ENCODE results near the gene AP1S3.
"Not testable (repeated sequence)": the region's sequence is repeated elsewhere in the genome, so short reads cannot be mapped to it uniquely, and the experiment has no call there.

AP1S3 gene

GRCh38 chr2:223762853-223763252 is 74.5 kb downstream of the AP1S3 start:
- no peak for ATAC-seq (replicated peaks; ENCODE audit: extremely low read depth, poor library complexity, severe bottlenecking)
- Mint-ChIP-seq H3K4me3 (no peak overlapping the region), H3K27ac (ENCODE audit: low read depth) (peak overlapping the region; percentile 95), H3K27me3 (no peaks in the 10 kb centered on the region), H3K36me3 (ENCODE audit: insufficient read depth) (peaks cover 6% of the 10 kb centered on the region), H3K4me1 (peaks cover 42% of the 10 kb centered on the region), H3K9me3 (peaks cover 9% of the 10 kb centered on the region)
- no peak for DNase-seq (ENCODE audit: low spot score in 2 of 2)

GRCh38 chr2:223761746-223762145 is 75.6 kb downstream of the AP1S3 start:
- not testable (repeated sequence) for H3K27me3 Mint-ChIP-seq; H3K36me3 Mint-ChIP-seq (ENCODE audit: insufficient read depth); H3K9me3 Mint-ChIP-seq
- H3K4me1 Mint-ChIP-seq = peaks cover 41% of the 10 kb centered on the region
- H3K4me3 Mint-ChIP-seq = peak overlapping the region; percentile 67
- DNase-seq (ENCODE audit: low spot score in 2 of 2) = peak in 1 of 2 donors; percentile 18
- peak overlapping the region; percentile 95 for H3K27ac Mint-ChIP-seq (ENCODE audit: low read depth)
- ATAC-seq (replicated peaks; ENCODE audit: extremely low read depth, poor library complexity, severe bottlenecking) = peak; percentile 25

- Mint-ChIP-seq H3K27ac (ENCODE audit: low read depth) (peak overlapping the region; percentile 95), H3K4me1 (peaks cover 41% of the 10 kb centered on the region), H3K27me3 (no peaks in the 10 kb centered on the region), H3K4me3 (peak overlapping the region; percentile 67), H3K9me3 (no peaks in the 10 kb centered on the region), H3K36me3 (ENCODE audit: insufficient read depth) (peaks cover 8% of the 10 kb centered on the region)
- DNase-seq (ENCODE audit: low spot score in 2 of 2) (peak; percentile 37 to 72), ATAC-seq (replicated peaks; ENCODE audit: extremely low read depth, poor library complexity, severe bottlenecking) (peak; percentile 91)
Observed at GRCh38 chr2:223760838-223761502, 76.4 kb downstream of the AP1S3 start.

- Mint-ChIP-seq H3K9me3 (no peaks in the 10 kb centered on the region), H3K27ac (ENCODE audit: low read depth) (peak overlapping the region; percentile 95), H3K4me3 (peak overlapping the region; percentile 67), H3K27me3 (no peaks in the 10 kb centered on the region), H3K4me1 (peaks cover 41% of the 10 kb centered on the region), H3K36me3 (ENCODE audit: insufficient read depth) (peaks cover 8% of the 10 kb centered on the region)
- no peak for ATAC-seq (replicated peaks; ENCODE audit: extremely low read depth, poor library complexity, severe bottlenecking)
- no peak for DNase-seq (ENCODE audit: low spot score in 2 of 2)
Observed at GRCh38 chr2:223759569-223760430, 77.6 kb downstream of the AP1S3 start.

DNA sequence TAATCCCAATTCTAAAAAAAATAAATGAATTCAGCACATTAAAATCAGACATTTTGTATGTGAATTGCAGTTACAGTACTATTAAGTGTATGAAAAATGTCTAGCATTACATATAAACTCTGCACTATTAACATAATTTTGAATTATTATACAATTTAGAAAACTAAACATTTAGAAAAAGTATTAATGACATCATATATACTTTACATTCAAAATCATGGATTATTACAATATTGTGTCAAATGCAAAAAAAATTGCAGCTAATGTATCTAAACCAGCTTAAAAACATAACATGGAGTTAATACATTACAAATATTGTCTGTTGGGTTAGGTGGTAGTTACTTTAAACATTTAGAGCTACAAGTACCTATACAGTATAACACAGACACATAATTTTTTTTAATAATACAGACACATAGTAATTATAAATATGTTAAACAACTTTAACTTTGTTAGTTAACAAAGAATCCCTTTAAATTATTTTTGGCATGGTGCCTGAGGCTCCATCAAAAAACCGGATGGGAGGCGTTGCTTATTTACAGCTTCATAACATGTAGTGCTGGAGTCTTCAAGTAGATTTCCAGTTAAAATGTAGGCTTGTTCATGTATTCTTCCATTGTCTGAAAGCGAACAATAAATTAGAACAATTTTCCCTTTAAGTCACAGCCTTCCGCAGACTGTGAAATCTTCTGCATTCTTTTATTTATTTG is 79.1 kb downstream of the AP1S3 start:
- Mint-ChIP-seq H3K4me3 (no peak overlapping the region), H3K27ac (ENCODE audit: low read depth) (no peak overlapping the region), H3K27me3 (no peaks in the 10 kb centered on the region), H3K4me1 (peaks cover 41% of the 10 kb centered on the region), H3K36me3 (ENCODE audit: insufficient read depth) (peaks cover 8% of the 10 kb centered on the region), H3K9me3 (no peaks in the 10 kb centered on the region)
- ATAC-seq (replicated peaks; ENCODE audit: extremely low read depth, poor library complexity, severe bottlenecking) = no peak
- no peak for DNase-seq (ENCODE audit: low spot score in 2 of 2)

DNA sequence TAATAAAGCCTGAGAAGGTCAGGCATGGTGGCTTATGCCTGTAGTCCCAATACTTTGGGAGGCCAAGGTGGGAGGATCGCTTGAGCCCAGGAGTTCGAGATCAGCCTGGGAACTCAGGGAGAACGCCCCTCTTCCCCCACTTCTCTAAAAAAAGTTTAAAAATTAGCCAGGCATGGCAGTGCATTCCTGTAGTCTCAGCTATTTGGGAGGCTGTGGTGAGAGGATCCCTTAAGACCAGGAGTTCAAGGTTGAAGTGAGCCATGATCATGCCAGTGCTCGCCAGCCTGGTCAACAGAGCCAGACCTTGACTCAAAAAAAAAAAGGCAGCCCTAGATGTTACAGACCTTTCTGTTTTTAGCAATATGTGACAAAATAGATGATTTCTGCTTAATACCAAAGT is 83.4 kb downstream of the AP1S3 start:
- DNase-seq (ENCODE audit: low spot score in 2 of 2) = no peak
- H3K27me3 Mint-ChIP-seq = peaks cover 5% of the 10 kb centered on the region
- no peaks in the 10 kb centered on the region for H3K9me3 Mint-ChIP-seq
- H3K4me1 Mint-ChIP-seq = peaks cover 2% of the 10 kb centered on the region
- no peak overlapping the region for H3K4me3 Mint-ChIP-seq
- H3K36me3 Mint-ChIP-seq (ENCODE audit: insufficient read depth) = peaks cover 4% of the 10 kb centered on the region
- no peak overlapping the region for H3K27ac Mint-ChIP-seq (ENCODE audit: low read depth)
- no peak for ATAC-seq (replicated peaks; ENCODE audit: extremely low read depth, poor library complexity, severe bottlenecking)

- no peak for DNase-seq (ENCODE audit: low spot score in 2 of 2)
- Mint-ChIP-seq H3K4me3 (no peak overlapping the region), H3K27ac (ENCODE audit: low read depth) (no peak overlapping the region), H3K36me3 (ENCODE audit: insufficient read depth) (peaks cover 1% of the 10 kb centered on the region), H3K9me3 (no peaks in the 10 kb centered on the region), H3K27me3 (peaks cover 10% of the 10 kb centered on the region), H3K4me1 (peaks cover 5% of the 10 kb centered on the region)
- ATAC-seq (replicated peaks; ENCODE audit: extremely low read depth, poor library complexity, severe bottlenecking) = no peak
Observed at GRCh38 chr2:223751012-223751411, 86.4 kb downstream of the AP1S3 start.

- no peaks in the 10 kb centered on the region for H3K9me3 Mint-ChIP-seq
- H3K4me1 Mint-ChIP-seq = peaks cover 5% of the 10 kb centered on the region
- H3K36me3 Mint-ChIP-seq (ENCODE audit: insufficient read depth) = peaks cover 1% of the 10 kb centered on the region
- no peak overlapping the region for H3K4me3 Mint-ChIP-seq
- no peak overlapping the region for H3K27ac Mint-ChIP-seq (ENCODE audit: low read depth)
- ATAC-seq (replicated peaks; ENCODE audit: extremely low read depth, poor library complexity, severe bottlenecking) (no peak), DNase-seq (ENCODE audit: low spot score in 2 of 2) (no peak)
- peaks cover 21% of the 10 kb centered on the region for H3K27me3 Mint-ChIP-seq
Observed at GRCh38 chr2:223747392-223748042, 89.9 kb downstream of the AP1S3 start.

DNA sequence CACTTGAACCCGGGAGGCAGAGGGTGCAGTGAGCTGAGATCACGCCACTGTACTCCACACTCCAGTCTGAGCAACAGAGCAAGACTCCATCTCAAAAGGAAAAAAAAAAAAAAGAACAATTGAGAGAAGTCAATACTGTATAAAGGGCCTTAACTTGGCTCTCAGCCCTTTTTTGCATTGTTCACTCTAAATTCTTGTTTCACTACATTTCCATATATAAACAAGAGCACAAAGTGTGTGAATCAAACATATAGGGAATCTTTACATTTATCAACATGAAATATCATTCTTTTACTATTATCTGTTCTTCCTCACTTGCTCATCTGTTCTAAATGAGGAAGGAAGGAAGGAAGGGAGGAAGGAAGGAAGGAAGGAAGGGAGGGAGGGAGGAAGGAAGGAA is 90.8 kb downstream of the AP1S3 start:
- ATAC-seq (replicated peaks; ENCODE audit: extremely low read depth, poor library complexity, severe bottlenecking) (no peak), DNase-seq (ENCODE audit: low spot score in 2 of 2) (no peak)
- Mint-ChIP-seq H3K27me3 (peaks cover 21% of the 10 kb centered on the region), H3K27ac (ENCODE audit: low read depth) (no peak overlapping the region), H3K36me3 (ENCODE audit: insufficient read depth) (peaks cover 1% of the 10 kb centered on the region), H3K4me3 (no peak overlapping the region), H3K4me1 (peaks cover 5% of the 10 kb centered on the region), H3K9me3 (no peaks in the 10 kb centered on the region)

DNA sequence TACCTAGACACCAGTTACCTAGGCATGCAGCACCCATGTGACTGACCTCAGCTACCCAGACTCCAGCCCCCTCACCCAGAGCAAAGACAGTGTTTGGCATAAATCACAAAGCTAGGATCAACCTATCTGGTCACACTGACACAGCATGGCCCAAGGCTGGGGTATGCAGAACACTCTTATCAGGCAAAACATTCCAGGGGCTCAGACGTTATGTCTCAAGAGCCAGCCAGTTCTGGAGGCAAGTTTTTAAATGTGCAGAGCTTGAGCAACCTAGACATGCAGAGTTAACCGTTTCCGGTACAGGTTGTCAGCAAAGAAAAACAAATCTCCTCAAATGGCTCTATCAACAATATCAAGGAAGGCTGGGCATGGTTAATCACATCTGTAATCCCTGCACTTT is 92.8 kb downstream of the AP1S3 start:
- H3K36me3 Mint-ChIP-seq (ENCODE audit: insufficient read depth) = peaks cover 1% of the 10 kb centered on the region
- H3K9me3 Mint-ChIP-seq = no peaks in the 10 kb centered on the region
- peaks cover 5% of the 10 kb centered on the region for H3K4me1 Mint-ChIP-seq
- no peak for ATAC-seq (replicated peaks; ENCODE audit: extremely low read depth, poor library complexity, severe bottlenecking)
- no peak overlapping the region for H3K27ac Mint-ChIP-seq (ENCODE audit: low read depth)
- no peak overlapping the region for H3K4me3 Mint-ChIP-seq
- DNase-seq (ENCODE audit: low spot score in 2 of 2) = no peak
- peaks cover 21% of the 10 kb centered on the region for H3K27me3 Mint-ChIP-seq

- Mint-ChIP-seq H3K9me3 (no peaks in the 10 kb centered on the region), H3K4me3 (no peak overlapping the region), H3K27ac (ENCODE audit: low read depth) (no peak overlapping the region), H3K36me3 (ENCODE audit: insufficient read depth) (no peaks in the 10 kb centered on the region), H3K4me1 (peaks cover 6% of the 10 kb centered on the region), H3K27me3 (peaks cover 8% of the 10 kb centered on the region)
- DNase-seq (ENCODE audit: low spot score in 2 of 2) (no peak), ATAC-seq (replicated peaks; ENCODE audit: extremely low read depth, poor library complexity, severe bottlenecking) (no peak)
Observed at GRCh38 chr2:223740679-223741078, 96.7 kb downstream of the AP1S3 start.

GRCh38 chr2:223737207-223737606 is 100.2 kb downstream of the AP1S3 start:
- no peaks in the 10 kb centered on the region for H3K27me3 Mint-ChIP-seq
- H3K4me1 Mint-ChIP-seq = peaks cover 6% of the 10 kb centered on the region
- H3K27ac Mint-ChIP-seq (ENCODE audit: low read depth) = no peak overlapping the region
- ATAC-seq (replicated peaks; ENCODE audit: extremely low read depth, poor library complexity, severe bottlenecking) (no peak), DNase-seq (ENCODE audit: low spot score in 2 of 2) (no peak)
- H3K9me3 Mint-ChIP-seq = no peaks in the 10 kb centered on the region
- H3K36me3 Mint-ChIP-seq (ENCODE audit: insufficient read depth) = no peaks in the 10 kb centered on the region
- no peak overlapping the region for H3K4me3 Mint-ChIP-seq
